ENCODE data around the gene SRSF8. TPM values are rescaled to one million over a fixed set of nuclear protein-coding genes. Genes with fewer than 3 reads are reported as not detected.

The SRSF8 gene
- total RNA-seq, 2 donors from 2014 or later, result 25.6 to 39.9 TPM

- no peak overlapping the region for H3K27ac ChIP-seq
- H3K27me3 ChIP-seq (replicated peaks; ENCODE audit: insufficient read depth), result no peaks in the 10 kb centered on the region
- H3K36me3 ChIP-seq, result no peaks in the 10 kb centered on the region
- H3K4me1 ChIP-seq (ENCODE audit: control insufficient read depth in 1 of 2, low read depth in 2 of 2), result no peaks in the 10 kb centered on the region
- ATAC-seq (ENCODE audit: insufficient number of reproducible peaks, low FRiP score, low read depth) (no peak), DNase-seq (ENCODE audit: low spot score) (no peak)
- no peaks in the 10 kb centered on the region for H3K9me3 ChIP-seq
- TF ChIP-seq, protein P1, sequence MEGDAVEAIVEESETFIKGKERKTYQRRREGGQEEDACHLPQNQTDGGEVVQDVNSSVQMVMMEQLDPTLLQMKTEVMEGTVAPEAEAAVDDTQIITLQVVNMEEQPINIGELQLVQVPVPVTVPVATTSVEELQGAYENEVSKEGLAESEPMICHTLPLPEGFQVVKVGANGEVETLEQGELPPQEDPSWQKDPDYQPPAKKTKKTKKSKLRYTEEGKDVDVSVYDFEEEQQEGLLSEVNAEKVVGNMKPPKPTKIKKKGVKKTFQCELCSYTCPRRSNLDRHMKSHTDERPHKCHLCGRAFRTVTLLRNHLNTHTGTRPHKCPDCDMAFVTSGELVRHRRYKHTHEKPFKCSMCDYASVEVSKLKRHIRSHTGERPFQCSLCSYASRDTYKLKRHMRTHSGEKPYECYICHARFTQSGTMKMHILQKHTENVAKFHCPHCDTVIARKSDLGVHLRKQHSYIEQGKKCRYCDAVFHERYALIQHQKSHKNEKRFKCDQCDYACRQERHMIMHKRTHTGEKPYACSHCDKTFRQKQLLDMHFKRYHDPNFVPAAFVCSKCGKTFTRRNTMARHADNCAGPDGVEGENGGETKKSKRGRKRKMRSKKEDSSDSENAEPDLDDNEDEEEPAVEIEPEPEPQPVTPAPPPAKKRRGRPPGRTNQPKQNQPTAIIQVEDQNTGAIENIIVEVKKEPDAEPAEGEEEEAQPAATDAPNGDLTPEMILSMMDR (IDR thresholded peaks at IDR 0.05), result no peak
- no peak overlapping the region for H3K4me3 ChIP-seq
Measured at GRCh38 chr11:95050595-95051202, 16.0 kb upstream of the SRSF8 start.

DNA sequence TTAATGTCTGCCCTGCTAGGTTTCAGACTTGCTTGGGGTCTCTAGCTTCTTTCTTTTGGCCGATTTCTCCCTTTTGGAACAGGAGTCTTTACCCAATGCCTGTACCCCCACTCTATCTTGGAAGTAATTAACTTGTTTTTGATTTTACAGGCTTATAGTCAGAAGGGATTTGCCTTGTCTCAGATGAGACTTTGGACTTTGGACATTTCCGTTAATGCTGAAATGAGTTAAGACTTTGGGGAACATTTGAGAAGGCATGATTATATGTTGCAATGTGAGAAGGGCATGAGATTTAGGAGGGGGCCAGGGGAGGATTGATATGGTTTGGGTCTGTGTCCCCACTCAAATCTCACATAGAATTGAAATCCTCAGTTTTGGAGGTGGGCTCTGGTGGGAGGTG is 12.4 kb upstream of the SRSF8 start:
- Histone ChIP-seq H3K4me3 (no peak overlapping the region), H3K36me3 (no peaks in the 10 kb centered on the region), H3K9me3 (no peaks in the 10 kb centered on the region), H3K27ac (no peak overlapping the region), H3K27me3 (replicated peaks; ENCODE audit: insufficient read depth) (no peaks in the 10 kb centered on the region), H3K4me1 (ENCODE audit: control insufficient read depth in 1 of 2, low read depth in 2 of 2) (no peaks in the 10 kb centered on the region)
- no peak for ATAC-seq (ENCODE audit: insufficient number of reproducible peaks, low FRiP score, low read depth)
- no peak for DNase-seq (ENCODE audit: low spot score)
- TF ChIP-seq, protein P1 (IDR thresholded peaks at IDR 0.05), result no peak

- Histone ChIP-seq H3K4me3 (no peak overlapping the region), H3K27me3 (replicated peaks; ENCODE audit: insufficient read depth) (no peaks in the 10 kb centered on the region), H3K4me1 (ENCODE audit: control insufficient read depth in 1 of 2, low read depth in 2 of 2) (no peaks in the 10 kb centered on the region), H3K27ac (no peak overlapping the region), H3K9me3 (no peaks in the 10 kb centered on the region), H3K36me3 (no peaks in the 10 kb centered on the region)
- TF ChIP-seq, protein P1 (IDR thresholded peaks at IDR 0.05), result no peak
- ATAC-seq (ENCODE audit: insufficient number of reproducible peaks, low FRiP score, low read depth), result no peak
- DNase-seq (ENCODE audit: low spot score), result no peak
Measured at GRCh38 chr11:95055283-95055897, 11.3 kb upstream of the SRSF8 start.

- H3K4me3 ChIP-seq, result no peak overlapping the region
- H3K4me1 ChIP-seq (ENCODE audit: control insufficient read depth in 1 of 2, low read depth in 2 of 2), result no peaks in the 10 kb centered on the region
- no peaks in the 10 kb centered on the region for H3K27me3 ChIP-seq (replicated peaks; ENCODE audit: insufficient read depth)
- no peaks in the 10 kb centered on the region for H3K9me3 ChIP-seq
- TF ChIP-seq, protein P1 (IDR thresholded peaks at IDR 0.05), result no peak
- H3K27ac ChIP-seq, result no peak overlapping the region
- no peaks in the 10 kb centered on the region for H3K36me3 ChIP-seq
- DNase-seq (ENCODE audit: low spot score) (no peak), ATAC-seq (ENCODE audit: insufficient number of reproducible peaks, low FRiP score, low read depth) (no peak)
Measured at GRCh38 chr11:95057959-95058358, 8.8 kb upstream of the SRSF8 start.

DNA sequence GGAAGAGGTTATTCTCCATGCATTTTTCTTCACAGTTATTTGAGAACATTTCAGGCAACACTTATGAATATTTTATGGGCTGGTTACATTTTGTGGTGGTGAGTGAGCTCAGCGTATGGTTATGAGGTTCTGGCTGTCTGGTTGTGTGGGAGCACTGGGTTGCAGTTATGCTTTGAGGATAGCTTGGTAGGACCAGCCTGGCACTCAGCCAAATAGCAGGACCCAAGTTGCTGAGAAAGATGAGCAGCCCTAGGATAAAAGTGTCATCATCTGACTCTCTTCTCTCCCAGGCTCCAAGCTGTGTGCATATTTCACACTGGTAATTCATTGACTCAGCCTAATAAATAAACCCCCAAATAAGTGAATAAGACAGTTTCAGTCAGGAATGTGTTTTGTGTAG is 8.1 kb upstream of the SRSF8 start:
- DNase-seq (ENCODE audit: low spot score), result no peak
- Histone ChIP-seq H3K36me3 (no peaks in the 10 kb centered on the region), H3K27ac (no peak overlapping the region), H3K4me1 (ENCODE audit: control insufficient read depth in 1 of 2, low read depth in 2 of 2) (no peaks in the 10 kb centered on the region), H3K27me3 (replicated peaks; ENCODE audit: insufficient read depth) (no peaks in the 10 kb centered on the region), H3K4me3 (no peak overlapping the region), H3K9me3 (no peaks in the 10 kb centered on the region)
- no peak for ATAC-seq (ENCODE audit: insufficient number of reproducible peaks, low FRiP score, low read depth)
- TF ChIP-seq, protein P1 (IDR thresholded peaks at IDR 0.05), result no peak

Data from thoracic aorta (tissue), 2 donors.